HEK293 (cell line): ENCODE data around the gene DYNLT4.

Experiments
- CTCF ChIA-PET: fragments of 350-600 bp; formaldehyde crosslinking; extraction: SDS; loops from one replicate; lab custom pipeline; 2021; ENCODE audit warnings: antibody characterized with exemption; lab: Yijun Ruan, JAX
- POLR2A ChIA-PET: fragments of 300-600 bp; formaldehyde crosslinking; extraction: SDS; loops from one replicate; lab custom pipeline; 2020; ENCODE audit warnings: antibody characterized with exemption, inconsistent platforms; lab: Yijun Ruan, JAX
- H3K27ac ChIP-seq: fragments of 200-500 bp; sonication (Bioruptor generic); 2 replicates; pipeline ENCODE4 v1.5.1; 2014; ENCODE audit warnings: low read depth, low read length, control low read depth, inconsistent platforms; ENCODE audit errors: extremely low read depth
- H3K36me3 ChIP-seq, 2 experiments: fragments of 200-500 bp in 1 of 2; sonication (Bioruptor generic) in 1 of 2; 1 replicate in 1 of 2; 2 replicates in 1 of 2; pipeline ENCODE4 v1.5.1; 2014 to 2017; ENCODE audit warnings: inconsistent platforms in 2 of 2, low read length in 2 of 2; ENCODE audit not compliant: control insufficient read depth in 2 of 2, insufficient read depth in 1 of 2
- H3K4me1 ChIP-seq: fragments of 200-500 bp; sonication (Bioruptor generic); 2 replicates; pipeline ENCODE4 v1.5.1; 2014; ENCODE audit warnings: mild to moderate bottlenecking, low read length, inconsistent platforms; ENCODE audit not compliant: control insufficient read depth, insufficient read depth
- H3K4me3 ChIP-seq: 2 replicates; pipeline ENCODE4 v1.5.1; 2011; ENCODE audit warnings: low read depth, mild to moderate bottlenecking, control low read depth, low read length, moderate library complexity
- H3K9me3 ChIP-seq: fragments of 200-500 bp; sonication (Bioruptor generic); 2 replicates; pipeline ENCODE4 v1.5.1; 2014; ENCODE audit warnings: low read depth, low read length, inconsistent platforms; ENCODE audit not compliant: control insufficient read depth, insufficient read depth
- CTCF ChIP-seq: fragments of 450-650 bp; formaldehyde crosslinking; IDR thresholded peaks from 2 replicates; pipeline ENCODE4 v1.5.1; 2016; ENCODE audit warnings: missing biosample characterization, missing genetic modification characterization
- KLF1 ChIP-seq: fragments of 450-650 bp; formaldehyde crosslinking; IDR thresholded peaks from 2 replicates; pipeline ENCODE4 v1.5.1; 2016; ENCODE audit warnings: missing biosample characterization, missing genetic modification characterization
- KLF17 ChIP-seq: fragments of 450-650 bp; formaldehyde crosslinking; IDR thresholded peaks from 2 replicates; pipeline ENCODE4 v1.5.1; 2016; ENCODE audit warnings: missing biosample characterization, missing genetic modification characterization
- SP7 ChIP-seq: fragments of 450-650 bp; formaldehyde crosslinking; IDR thresholded peaks from 2 replicates; pipeline ENCODE4 v1.5.1; 2016; ENCODE audit warnings: missing biosample characterization, missing genetic modification characterization
- ZBTB1 ChIP-seq: fragments of 450-650 bp; formaldehyde crosslinking; IDR thresholded peaks from 2 replicates; pipeline ENCODE4 v1.5.1; 2016; ENCODE audit warnings: missing biosample characterization, missing genetic modification characterization
- ZEB2 ChIP-seq: fragments of 450-650 bp; formaldehyde crosslinking; IDR thresholded peaks from 2 replicates; pipeline ENCODE4 v1.5.1; 2016; ENCODE audit warnings: missing biosample characterization, missing genetic modification characterization
- ZNF112 ChIP-seq: fragments of 450-650 bp; formaldehyde crosslinking; IDR thresholded peaks from 2 replicates; pipeline ENCODE4 v1.5.0; 2017; ENCODE audit warnings: missing biosample characterization, missing genetic modification characterization
- ZNF140 ChIP-seq: fragments of 450-650 bp; formaldehyde crosslinking; IDR thresholded peaks from 2 replicates; pipeline ENCODE4 v1.5.1; 2016; ENCODE audit warnings: missing biosample characterization, missing genetic modification characterization
- ZNF148 ChIP-seq: fragments of 450-650 bp; formaldehyde crosslinking; IDR thresholded peaks from 2 replicates; pipeline ENCODE4 v1.5.0; 2017; ENCODE audit warnings: missing biosample characterization, missing genetic modification characterization, borderline replicate concordance
- ZNF155 ChIP-seq: fragments of 450-650 bp; formaldehyde crosslinking; IDR thresholded peaks from 2 replicates; pipeline ENCODE4 v1.5.1; 2016; ENCODE audit warnings: missing biosample characterization, missing genetic modification characterization
- ZNF18 ChIP-seq: fragments of 450-650 bp; formaldehyde crosslinking; IDR thresholded peaks from 2 replicates; pipeline ENCODE4 v1.5.1; 2016; ENCODE audit warnings: missing biosample characterization, missing genetic modification characterization
- ZNF366 ChIP-seq: fragments of 450-650 bp; formaldehyde crosslinking; conservative IDR thresholded peaks from 2 replicates; pipeline ENCODE4 v1.5.1; 2016; ENCODE audit warnings: missing biosample characterization, missing genetic modification characterization
- ZNF501 ChIP-seq: fragments of 450-650 bp; formaldehyde crosslinking; IDR thresholded peaks from 2 replicates; pipeline ENCODE4 v1.5.1; 2016; ENCODE audit warnings: missing biosample characterization, missing genetic modification characterization
- ZNF561 ChIP-seq: fragments of 450-650 bp; IDR thresholded peaks from 2 replicates; pipeline ENCODE4 v1.5.1; 2018; ENCODE audit warnings: missing biosample characterization, missing genetic modification characterization, borderline replicate concordance
- ZNF600 ChIP-seq: fragments of 450-650 bp; formaldehyde crosslinking; IDR thresholded peaks from 2 replicates; pipeline ENCODE4 v1.5.1; 2016; ENCODE audit warnings: missing biosample characterization, missing genetic modification characterization
- ZNF621 ChIP-seq: fragments of 450-650 bp; formaldehyde crosslinking; IDR thresholded peaks from 2 replicates; pipeline ENCODE4 v1.5.1; 2017; ENCODE audit warnings: missing biosample characterization, missing genetic modification characterization
- ZNF76 ChIP-seq: fragments of 450-650 bp; formaldehyde crosslinking; IDR thresholded peaks from 2 replicates; pipeline ENCODE4; 2016; ENCODE audit warnings: low read depth, missing biosample characterization, missing genetic modification characterization, borderline replicate concordance
- ZNF843 ChIP-seq: fragments of 450-650 bp; formaldehyde crosslinking; IDR thresholded peaks from 2 replicates; pipeline ENCODE4 v1.5.1; 2016; ENCODE audit warnings: missing biosample characterization, missing genetic modification characterization
- ZSCAN4 ChIP-seq: fragments of 450-650 bp; formaldehyde crosslinking; IDR thresholded peaks from 2 replicates; pipeline ENCODE4 v1.5.1; 2017; ENCODE audit warnings: missing biosample characterization, missing genetic modification characterization

DYNLT4 gene

GRCh38 chr1:44790968-44791801 is 16.0 kb downstream of the DYNLT4 start:
- ChIA-PET POLR2A (interaction anchor here (0.8 to 5.6 kb wide), 4 partner anchors 9 to 221 kb away, joined by 3 to 41 read pairs (median 6); partner anchors contain the start of genes HECTD3, PLK3, RPS8 and UROD), CTCF (interaction anchor here (1.0 to 1.3 kb wide), 2 partner anchors 9 to 17 kb away, joined by 4 to 8 read pairs; partner anchors contain the start of genes BTBD19 and PLK3)
- H3K36me3 ChIP-seq: no peaks in the 10 kb centered on the region
- no peaks in the 10 kb centered on the region for H3K4me1 ChIP-seq
- TF ChIP-seq ZNF155 (tag by site-specific recombination): no peak
- TF ChIP-seq ZBTB1 (tag by site-specific recombination): no peak
- no peak for TF ChIP-seq ZNF501
- peak; percentile 95 for TF ChIP-seq KLF1 (tag by site-specific recombination)
- TF ChIP-seq ZNF76 (tag by site-specific recombination): no peak
- no peak for TF ChIP-seq CTCF (tag by site-specific recombination)
- TF ChIP-seq ZNF843: no peak
- TF ChIP-seq SP7 (tag by site-specific recombination): peak; percentile 61; the same call in 1 of the 2 replicates
- no peak for TF ChIP-seq ZNF148 (tag by site-specific recombination)
- no peak for TF ChIP-seq ZEB2
- TF ChIP-seq ZNF18 (tag by site-specific recombination): no peak
- peak; percentile 79 for TF ChIP-seq ZSCAN4 (tag by site-specific recombination)
- no peak for TF ChIP-seq ZNF621 (tag by site-specific recombination)
- no peak for TF ChIP-seq ZNF561 (tag by site-specific recombination)
- peak; percentile 30; the same call in 1 of the 2 replicates for TF ChIP-seq ZNF366
- TF ChIP-seq ZNF600 (tag by site-specific recombination): 0 out of 2 replicates have a peak, but pooled peaks have one; percentile 42
- TF ChIP-seq KLF17 (tag by site-specific recombination): peak; percentile 98
- no peak for TF ChIP-seq ZNF140 (tag by site-specific recombination)
- TF ChIP-seq ZNF112 (tag by site-specific recombination): no peak
- H3K27ac ChIP-seq: no peak overlapping the region
- H3K4me3 ChIP-seq: no peak overlapping the region
- H3K9me3 ChIP-seq: no peaks in the 10 kb centered on the region
